AG09309 (cell line): ENCODE results near the gene P2RY13.

Experiments
- DNase-seq: peaks from one replicate; pipeline ENCODE4 v3.0.0-alpha.2; 2010; ENCODE audit warnings: low read depth
- H3K4me3 ChIP-seq: 2 replicates; pipeline ENCODE4 v1.5.1; 2011; ENCODE audit warnings: mild to moderate bottlenecking, low read depth, low read length, moderate library complexity; ENCODE audit not compliant: control insufficient read depth
- TF ChIP-seq, protein P1 (sequence below): IDR thresholded peaks from 2 replicates; pipeline ENCODE4 v1.5.1; 2011; ENCODE audit warnings: mild to moderate bottlenecking, low read depth, low read length, inconsistent platforms; ENCODE audit not compliant: insufficient read depth, control insufficient read depth; ENCODE audit errors: missing control alignments

Gene P2RY13

DNA sequence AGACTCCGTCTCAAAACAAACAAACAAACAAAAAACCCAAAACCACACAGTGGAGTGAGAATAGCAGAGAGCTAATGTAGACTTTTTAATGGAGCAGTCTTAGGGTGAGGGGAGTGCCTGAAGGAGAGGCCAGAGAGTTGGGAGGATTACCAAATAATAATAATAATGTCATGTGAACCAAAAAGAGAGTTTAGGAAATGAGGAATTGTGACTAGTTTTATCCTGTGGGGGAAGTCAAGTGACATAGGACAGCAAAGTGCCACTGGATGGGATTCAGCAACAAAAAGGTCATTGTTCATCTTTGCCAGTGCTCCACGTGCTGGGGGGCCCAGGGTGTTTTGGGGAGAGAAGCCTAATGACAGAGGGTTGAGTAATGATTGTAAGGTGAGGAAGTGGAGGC lies 25.6 kb downstream of the P2RY13 start:
- TF ChIP-seq, protein P1, sequence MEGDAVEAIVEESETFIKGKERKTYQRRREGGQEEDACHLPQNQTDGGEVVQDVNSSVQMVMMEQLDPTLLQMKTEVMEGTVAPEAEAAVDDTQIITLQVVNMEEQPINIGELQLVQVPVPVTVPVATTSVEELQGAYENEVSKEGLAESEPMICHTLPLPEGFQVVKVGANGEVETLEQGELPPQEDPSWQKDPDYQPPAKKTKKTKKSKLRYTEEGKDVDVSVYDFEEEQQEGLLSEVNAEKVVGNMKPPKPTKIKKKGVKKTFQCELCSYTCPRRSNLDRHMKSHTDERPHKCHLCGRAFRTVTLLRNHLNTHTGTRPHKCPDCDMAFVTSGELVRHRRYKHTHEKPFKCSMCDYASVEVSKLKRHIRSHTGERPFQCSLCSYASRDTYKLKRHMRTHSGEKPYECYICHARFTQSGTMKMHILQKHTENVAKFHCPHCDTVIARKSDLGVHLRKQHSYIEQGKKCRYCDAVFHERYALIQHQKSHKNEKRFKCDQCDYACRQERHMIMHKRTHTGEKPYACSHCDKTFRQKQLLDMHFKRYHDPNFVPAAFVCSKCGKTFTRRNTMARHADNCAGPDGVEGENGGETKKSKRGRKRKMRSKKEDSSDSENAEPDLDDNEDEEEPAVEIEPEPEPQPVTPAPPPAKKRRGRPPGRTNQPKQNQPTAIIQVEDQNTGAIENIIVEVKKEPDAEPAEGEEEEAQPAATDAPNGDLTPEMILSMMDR: no peak
- no peak for DNase-seq
- H3K4me3 ChIP-seq: no peak overlapping the region

DNA sequence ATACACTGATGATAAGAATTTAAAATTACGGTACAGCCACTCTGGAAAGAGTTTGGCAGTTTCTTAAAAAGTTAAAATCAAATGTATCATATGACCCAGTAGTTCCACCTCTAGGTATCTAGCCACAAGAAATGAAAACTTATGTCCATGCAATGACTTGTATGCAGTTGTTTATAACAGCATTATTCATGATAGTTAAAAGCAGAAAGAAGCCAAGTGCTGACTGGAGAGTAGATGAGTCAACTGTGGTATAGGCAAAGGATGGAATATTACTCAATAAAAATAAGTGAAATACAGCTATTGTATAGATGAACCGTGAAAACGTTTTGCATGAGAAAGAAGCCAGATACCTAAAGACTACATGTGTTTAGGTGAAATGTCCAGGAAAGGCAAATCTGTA lies 27.6 kb downstream of the P2RY13 start:
- no peak overlapping the region for H3K4me3 ChIP-seq
- TF ChIP-seq, protein P1: no peak
- no peak for DNase-seq

DNA sequence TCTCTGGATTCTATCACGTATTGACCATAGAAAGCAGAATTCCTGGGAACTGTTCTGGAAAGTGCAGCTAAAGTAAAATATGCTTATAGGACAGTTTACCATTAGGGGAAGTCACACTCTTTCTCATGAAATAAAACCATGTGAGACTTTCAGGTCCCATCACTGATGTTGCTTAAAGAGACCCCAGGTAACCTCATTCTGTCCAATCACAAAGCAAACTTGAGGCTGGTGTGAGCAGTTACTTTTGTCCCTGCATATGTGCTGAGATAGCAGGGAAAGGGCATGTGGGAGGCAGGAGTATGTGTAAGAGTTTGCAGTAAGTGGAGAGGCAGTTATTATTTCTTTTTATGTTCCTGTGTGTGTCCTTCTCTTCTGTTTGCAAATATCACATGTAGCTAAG lies 28.8 kb downstream of the P2RY13 start:
- TF ChIP-seq, protein P1: no peak
- H3K4me3 ChIP-seq: no peak overlapping the region
- no peak for DNase-seq

DNA sequence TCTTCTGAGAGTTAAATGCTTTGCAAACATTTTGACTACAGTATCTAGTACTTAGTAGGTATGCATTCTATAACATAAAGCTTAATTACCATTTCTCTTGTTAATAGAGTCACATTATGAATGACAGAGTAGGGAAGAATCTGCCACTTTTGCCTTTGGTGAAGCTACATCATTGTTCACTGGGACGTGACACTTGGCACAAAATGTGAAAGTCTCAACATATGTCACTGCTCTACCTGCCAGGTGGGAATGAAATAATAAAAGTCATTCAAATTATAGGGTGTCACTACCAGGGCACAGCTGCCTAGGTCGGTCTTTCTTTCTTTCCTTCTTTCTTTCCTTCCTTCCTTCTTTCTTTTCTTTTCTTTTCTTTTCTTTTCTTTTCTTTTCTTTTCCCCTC lies 30.3 kb downstream of the P2RY13 start:
- TF ChIP-seq, protein P1: no peak
- DNase-seq: no peak
- H3K4me3 ChIP-seq: no peak overlapping the region

DNA sequence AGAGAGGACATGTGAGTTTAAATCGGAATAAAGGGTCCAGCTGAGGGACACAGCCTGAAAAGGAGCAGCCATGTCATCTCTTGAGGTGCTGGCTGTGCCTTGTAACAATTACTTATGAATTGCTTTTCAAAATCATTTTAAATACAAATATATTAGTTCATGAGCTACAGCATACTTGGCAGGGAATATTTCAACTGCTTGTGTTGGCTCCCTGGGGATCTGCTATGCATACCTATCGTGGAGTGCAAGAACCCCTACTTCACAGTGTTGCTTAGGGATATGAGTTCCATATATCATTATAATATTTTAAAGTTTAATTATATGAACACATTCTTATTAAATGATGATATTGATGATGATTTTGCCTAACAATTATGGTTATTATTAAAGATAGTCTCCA lies 31.9 kb downstream of the P2RY13 start:
- no peak overlapping the region for H3K4me3 ChIP-seq

DNA sequence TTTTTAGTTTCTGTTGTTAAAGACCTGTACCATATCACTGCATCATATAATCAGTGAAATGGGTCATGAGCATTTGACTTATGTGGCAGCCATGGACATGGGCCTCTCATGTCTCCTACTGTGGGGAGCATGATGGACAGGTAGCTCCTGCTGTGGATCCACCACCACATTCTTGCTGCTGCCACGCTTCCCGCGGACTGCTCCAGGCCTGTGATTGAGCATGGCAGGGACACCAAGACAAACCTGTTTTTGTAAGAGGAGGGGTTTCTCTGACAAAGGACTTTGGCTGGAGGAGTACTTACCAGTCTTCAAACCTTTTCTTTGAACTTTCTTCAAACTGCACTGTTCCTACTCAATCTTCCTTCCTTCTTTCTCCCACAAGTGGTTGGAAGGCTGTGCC lies 33.1 kb downstream of the P2RY13 start:
- H3K4me3 ChIP-seq: no peak overlapping the region
- no peak for DNase-seq
- TF ChIP-seq, protein P1: no peak

More for the DNA sequence above, 31.9 kb downstream of the P2RY13 start:
- no peak for DNase-seq
- TF ChIP-seq, protein P1: no peak

DNA sequence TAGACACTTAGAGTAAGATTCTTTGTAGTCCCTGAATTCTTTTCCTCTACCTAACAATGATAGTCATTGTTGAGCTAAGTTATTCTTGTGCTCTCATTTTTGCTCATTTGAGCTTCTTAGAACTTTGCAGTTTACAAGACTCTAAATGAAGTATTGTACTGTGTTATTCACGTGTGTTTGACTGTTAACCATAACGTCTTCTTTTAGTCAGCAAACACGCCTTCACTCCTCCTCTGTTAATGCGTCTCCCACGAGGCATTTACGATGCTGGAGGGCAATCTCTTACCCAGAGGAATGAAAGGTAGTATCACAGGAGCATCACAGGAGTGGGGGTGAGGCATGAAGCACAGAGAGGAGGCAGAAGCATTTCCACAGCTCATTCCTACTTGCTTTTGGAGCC lies 36.2 kb downstream of the P2RY13 start:
- DNase-seq: no peak
- no peak overlapping the region for H3K4me3 ChIP-seq
- TF ChIP-seq, protein P1: no peak
